Measurements from ENCODE around the gene DDX24.
A peak's percentile ranks its signal among the peaks of the same experiment; 100 is the strongest.

DDX24 gene

DNA sequence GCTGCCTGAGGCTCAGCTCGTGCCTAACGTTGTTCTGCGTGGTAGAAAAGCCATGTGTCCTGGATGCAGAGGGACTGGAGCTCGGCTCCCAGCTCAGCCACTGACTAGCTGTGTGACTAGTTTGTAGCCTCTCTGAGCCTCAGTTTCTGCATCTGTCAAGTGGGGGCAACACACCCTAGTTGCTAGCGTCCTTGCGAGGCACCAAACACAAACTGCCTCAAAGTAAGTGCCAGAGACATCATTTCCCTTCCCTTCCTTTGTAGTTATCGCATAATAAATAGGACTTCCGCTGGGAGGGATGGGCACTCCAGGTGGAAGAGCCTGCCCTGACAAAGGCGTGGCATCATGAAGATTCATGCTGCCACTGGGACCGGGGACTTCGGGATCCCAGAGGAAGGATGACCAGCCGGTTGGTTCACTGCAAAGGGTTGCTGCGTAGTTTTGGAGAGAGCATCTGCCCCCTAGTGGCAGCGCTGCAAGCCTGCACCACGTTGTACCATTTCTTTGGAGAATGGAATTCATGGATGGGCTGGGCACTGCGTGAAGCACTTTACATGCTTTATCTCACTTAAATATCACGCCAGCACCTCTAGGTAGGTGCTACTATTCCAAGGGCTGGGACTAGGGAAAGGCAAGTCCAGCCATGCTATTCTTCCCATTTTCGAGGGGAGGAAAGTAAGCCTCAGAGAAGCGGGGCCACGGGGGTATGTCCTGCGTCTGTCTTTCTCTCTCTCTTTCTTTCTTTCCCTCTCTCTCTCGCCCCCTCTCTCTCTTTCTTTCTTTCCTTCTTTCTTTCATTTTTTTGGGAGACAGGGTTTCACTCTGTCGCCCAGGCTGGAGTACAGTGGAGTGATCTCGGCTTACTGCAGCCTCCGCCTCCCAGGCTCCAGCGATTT lies 79.3 kb downstream of the DDX24 start:
- peak; percentile 54 for DNase-seq

DNA sequence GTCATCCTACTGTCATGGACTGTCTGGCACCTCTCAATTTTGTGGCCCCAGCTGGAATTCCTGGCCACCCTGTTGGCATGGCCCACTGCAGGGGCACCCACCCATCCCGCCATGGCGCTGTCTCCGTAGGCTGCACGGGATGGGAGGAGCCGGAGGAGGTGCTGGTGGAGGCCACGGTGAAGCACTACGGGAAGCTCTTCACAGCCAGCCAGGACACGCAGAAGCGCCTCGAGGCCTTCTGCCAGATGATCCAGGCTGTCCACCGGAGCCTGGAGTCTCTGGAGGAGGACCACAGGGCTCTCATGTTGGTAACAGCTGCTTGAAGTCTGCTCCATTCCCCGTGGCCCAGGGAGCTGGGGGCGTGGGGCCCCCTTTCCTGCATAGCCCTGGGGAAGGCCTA lies 80.0 kb downstream of the DDX24 start:
- DNase-seq, result no peak

DNA sequence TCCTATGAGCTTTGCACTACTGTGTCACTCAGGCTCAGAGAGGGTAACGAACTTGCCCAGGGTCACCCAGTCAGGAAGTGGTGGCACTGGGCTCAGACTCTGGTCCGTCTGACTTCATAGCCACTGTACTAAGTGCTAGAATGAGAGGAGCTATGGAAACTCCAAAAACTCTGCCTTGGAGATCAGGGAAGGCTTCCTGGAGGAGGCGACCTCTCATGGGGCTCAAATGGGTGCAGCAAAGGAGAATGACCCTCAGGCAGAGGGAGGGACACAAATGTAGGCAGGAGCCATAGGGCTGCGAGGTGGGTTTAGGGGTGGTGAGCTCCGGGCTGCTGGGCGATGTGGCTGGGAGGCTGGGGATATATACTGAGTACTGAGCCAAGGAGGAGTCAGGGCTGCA lies 80.7 kb downstream of the DDX24 start:
- no peak for DNase-seq

DNA sequence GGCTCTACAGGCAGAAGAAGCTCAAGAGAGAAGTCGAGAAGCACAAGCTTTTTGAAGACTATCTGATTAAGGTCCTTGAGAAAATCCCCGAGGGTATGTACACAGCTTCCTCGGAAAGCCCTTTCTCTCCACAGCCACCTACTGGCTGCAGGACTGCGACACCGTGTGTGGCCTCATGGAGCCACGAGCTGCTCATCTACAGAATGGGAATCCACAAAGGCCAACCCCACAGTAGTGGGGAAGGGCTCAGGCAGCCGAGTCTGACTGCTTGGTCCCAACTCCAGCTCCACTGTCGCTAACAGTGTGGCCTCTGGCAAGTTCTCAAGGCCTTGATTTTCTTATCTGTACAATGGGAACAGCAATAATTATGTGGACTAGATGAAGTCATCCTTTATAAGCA lies 81.4 kb downstream of the DDX24 start:
- DNase-seq, result no peak

DNA sequence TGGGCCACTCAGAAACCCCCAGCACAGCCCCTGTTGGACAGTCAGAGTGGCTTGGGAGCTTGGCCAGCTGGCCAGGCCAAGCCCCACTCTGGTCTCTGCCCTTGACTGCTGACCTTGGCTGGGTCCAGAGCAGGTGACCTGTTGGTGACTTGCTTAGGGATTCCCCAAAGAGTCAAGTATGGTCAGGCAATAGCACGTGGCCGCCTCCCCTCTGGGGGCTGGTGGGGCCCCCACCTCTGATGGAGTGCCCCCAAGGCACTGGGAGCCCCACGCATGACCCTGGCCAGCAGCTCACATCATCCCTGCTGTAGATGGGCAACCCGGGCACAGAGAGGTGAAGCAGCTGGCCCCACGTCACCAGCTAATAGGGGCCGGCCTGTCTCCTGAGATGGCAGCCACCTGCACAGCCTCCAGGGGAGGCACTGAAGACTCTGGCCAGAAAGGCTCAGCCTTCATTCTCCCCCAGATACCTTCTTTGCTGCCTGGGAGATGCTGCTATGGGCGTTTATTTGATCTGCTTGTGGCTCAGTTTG lies 82.1 kb downstream of the DDX24 start:
- DNase-seq, result no peak

Data from stimulated activated CD4-positive, alpha-beta T cell treated with anti-CD3 and anti-CD28 coated beads, Interleukin-12 subunit alpha, Interleukin-12 subunit beta, amount 100 ng/mL, for 4 hours (primary cell).